NT2/D1 (cell line): ENCODE measurements around the gene SLC25A13.

Experiments
- DNase-seq: peaks from one replicate; pipeline ENCODE4 v3.0.0-alpha.2; 2011; ENCODE audit warnings: low read depth, low spot score
- H3K27me3 ChIP-seq: 2 replicates; pipeline ENCODE4 v1.6.0; 2011; ENCODE audit warnings: mild to moderate bottlenecking; ENCODE audit not compliant: insufficient read length, insufficient read depth
- H3K36me3 ChIP-seq: 2 replicates; pipeline ENCODE4 v1.6.1; 2011; ENCODE audit warnings: mild to moderate bottlenecking, low read length, mixed read lengths; ENCODE audit not compliant: insufficient read depth, insufficient read length
- H3K4me1 ChIP-seq: 2 replicates; pipeline ENCODE4 v1.5.1; 2011; ENCODE audit not compliant: insufficient read depth, insufficient read length
- H3K4me3 ChIP-seq: 2 replicates; pipeline ENCODE4 v1.5.1; 2011; ENCODE audit warnings: low read depth; ENCODE audit not compliant: insufficient read length
- H3K9ac ChIP-seq: 2 replicates; pipeline ENCODE4 v1.6.0; 2011; ENCODE audit warnings: low read depth; ENCODE audit not compliant: insufficient read length
- H3K9me3 ChIP-seq: 2 replicates; pipeline ENCODE4 v1.5.1; 2011; ENCODE audit warnings: mild to moderate bottlenecking, low read length; ENCODE audit not compliant: insufficient read depth
- SUZ12 ChIP-seq: IDR thresholded peaks from 2 replicates; pipeline ENCODE4 v1.6.1; 2011; ENCODE audit not compliant: insufficient read length, insufficient read depth; ENCODE audit errors: extremely low read depth
- YY1 ChIP-seq: IDR thresholded peaks from 2 replicates; pipeline ENCODE4 v1.6.1; 2011; ENCODE audit not compliant: insufficient read length, insufficient read depth
- ZNF274 ChIP-seq: IDR thresholded peaks from 2 replicates; pipeline ENCODE4 v1.6.1; 2011; ENCODE audit warnings: mild to moderate bottlenecking, low read depth, low read length

SLC25A13 gene

GRCh38 chr7:96349572-96349971 lies 27.7 kb upstream of the SLC25A13 start:
- no peaks in the 10 kb centered on the region for H3K9me3 ChIP-seq
- no peak for TF ChIP-seq ZNF274
- no peak for TF ChIP-seq SUZ12
- no peak for TF ChIP-seq YY1
- no peaks in the 10 kb centered on the region for H3K27me3 ChIP-seq
- H3K4me1 ChIP-seq = no peaks in the 10 kb centered on the region
- no peak for DNase-seq
- no peaks in the 10 kb centered on the region for H3K36me3 ChIP-seq
- H3K9ac ChIP-seq = no peak overlapping the region
- no peak overlapping the region for H3K4me3 ChIP-seq

- DNase-seq = no peak
- Histone ChIP-seq H3K9ac (no peak overlapping the region), H3K36me3 (no peaks in the 10 kb centered on the region), H3K9me3 (no peaks in the 10 kb centered on the region), H3K4me1 (no peaks in the 10 kb centered on the region), H3K4me3 (no peak overlapping the region), H3K27me3 (no peaks in the 10 kb centered on the region)
- TF ChIP-seq SUZ12 = no peak
- TF ChIP-seq YY1 = no peak
- no peak for TF ChIP-seq ZNF274
Observed at GRCh38 chr7:96347471-96347870, 25.6 kb upstream of the SLC25A13 start.

GRCh38 chr7:96346293-96346953 lies 24.5 kb upstream of the SLC25A13 start:
- no peak for TF ChIP-seq YY1
- TF ChIP-seq ZNF274 = no peak
- no peak for TF ChIP-seq SUZ12

DNA sequence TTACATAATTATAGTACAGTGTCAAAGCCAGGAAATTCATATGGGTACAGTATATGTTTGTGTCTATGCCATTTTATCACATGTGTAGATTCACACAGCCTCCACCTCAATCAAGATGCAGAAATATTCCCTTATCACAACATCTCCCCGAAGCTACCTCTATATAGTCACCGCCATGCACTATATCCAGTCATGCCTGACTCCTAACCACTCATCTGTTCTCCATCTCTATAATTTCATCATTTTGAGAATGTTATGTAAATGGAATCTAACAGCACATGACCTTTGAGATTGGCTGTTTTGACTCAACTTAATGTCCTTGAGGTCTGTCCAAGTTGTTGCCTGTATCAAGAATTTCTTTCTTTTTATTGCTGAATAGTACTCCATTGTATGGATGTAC lies 22.3 kb upstream of the SLC25A13 start:
- Histone ChIP-seq H3K4me3 (no peak overlapping the region), H3K27me3 (no peaks in the 10 kb centered on the region), H3K36me3 (no peaks in the 10 kb centered on the region), H3K9ac (no peak overlapping the region), H3K4me1 (no peaks in the 10 kb centered on the region), H3K9me3 (no peaks in the 10 kb centered on the region)
- TF ChIP-seq ZNF274 (no peak), YY1 (no peak), SUZ12 (no peak)
- DNase-seq = no peak

More at GRCh38 chr7:96346293-96346953, 24.5 kb upstream of the SLC25A13 start:
- no peaks in the 10 kb centered on the region for H3K27me3 ChIP-seq
- no peak overlapping the region for H3K4me3 ChIP-seq
- H3K36me3 ChIP-seq = no peaks in the 10 kb centered on the region
- no peaks in the 10 kb centered on the region for H3K9me3 ChIP-seq
- no peak overlapping the region for H3K9ac ChIP-seq
- no peaks in the 10 kb centered on the region for H3K4me1 ChIP-seq
- DNase-seq = no peak

DNA sequence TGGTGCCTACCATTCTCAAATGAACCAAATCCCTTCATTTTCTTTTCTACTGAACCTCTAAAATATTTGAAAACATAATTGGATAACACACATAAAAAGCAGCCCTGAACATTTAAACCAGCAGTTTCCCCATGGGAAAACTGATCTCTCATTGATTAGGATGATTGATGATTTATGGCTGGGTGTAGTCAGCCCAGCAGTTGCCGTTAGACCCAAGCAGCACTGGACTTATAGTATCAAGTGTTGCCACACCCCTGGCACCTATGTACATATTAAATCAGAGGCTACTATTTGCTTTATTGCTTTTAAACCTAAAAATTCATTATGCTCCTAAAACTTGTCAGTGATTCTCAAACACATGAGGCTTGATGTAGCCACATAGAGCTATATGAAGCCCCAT lies 20.2 kb upstream of the SLC25A13 start:
- Histone ChIP-seq H3K4me1 (no peaks in the 10 kb centered on the region), H3K9ac (no peak overlapping the region), H3K9me3 (no peaks in the 10 kb centered on the region), H3K27me3 (no peaks in the 10 kb centered on the region), H3K36me3 (no peaks in the 10 kb centered on the region), H3K4me3 (no peak overlapping the region)
- no peak for TF ChIP-seq ZNF274
- no peak for TF ChIP-seq YY1
- TF ChIP-seq SUZ12 = no peak
- DNase-seq = no peak

DNA sequence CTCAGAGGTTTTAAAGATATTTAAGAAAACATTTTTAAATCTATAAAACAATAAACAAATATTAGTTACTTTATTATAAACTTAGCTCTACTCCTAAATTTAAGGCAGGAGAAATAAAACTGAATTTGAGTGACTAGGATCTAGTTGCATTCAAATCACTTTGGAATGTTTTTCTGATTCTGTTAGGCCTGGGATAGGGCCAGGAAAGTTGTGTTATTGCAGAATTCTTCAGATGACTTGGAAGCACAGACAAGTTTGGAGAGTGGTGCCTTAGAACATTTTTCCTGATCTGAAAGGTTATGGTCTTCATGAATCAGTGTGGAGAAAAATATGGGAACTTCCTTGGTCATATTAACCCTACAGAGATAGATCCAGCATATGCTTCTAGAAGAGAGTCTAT lies 15.6 kb upstream of the SLC25A13 start:
- TF ChIP-seq ZNF274 (no peak), YY1 (no peak)
- H3K9me3 ChIP-seq = no peaks in the 10 kb centered on the region
- no peak for DNase-seq
- no peaks in the 10 kb centered on the region for H3K36me3 ChIP-seq
- H3K27me3 ChIP-seq = no peaks in the 10 kb centered on the region
- H3K4me3 ChIP-seq = no peak overlapping the region
- H3K9ac ChIP-seq = no peak overlapping the region
- no peaks in the 10 kb centered on the region for H3K4me1 ChIP-seq

DNA sequence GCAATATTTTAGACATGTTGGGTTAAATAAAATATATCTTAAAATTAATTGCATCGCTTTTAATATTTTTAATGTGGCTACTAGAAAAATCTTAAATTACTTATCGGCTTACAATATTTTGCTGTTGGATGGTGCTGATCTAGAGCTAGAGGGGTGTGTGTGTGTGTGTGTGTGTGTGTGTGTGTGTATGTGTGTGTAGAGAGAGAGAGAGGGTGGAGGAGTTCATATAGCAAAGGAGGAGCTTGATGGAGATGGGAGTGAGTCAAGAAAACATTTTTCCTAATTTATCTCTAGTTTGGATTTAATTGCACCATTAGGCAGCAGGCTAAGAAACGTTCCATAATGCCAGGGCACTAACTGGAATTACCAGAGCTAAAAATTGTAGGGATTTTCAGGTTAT lies 10.4 kb upstream of the SLC25A13 start:
- no peaks in the 10 kb centered on the region for H3K9me3 ChIP-seq
- H3K27me3 ChIP-seq = no peaks in the 10 kb centered on the region
- TF ChIP-seq ZNF274 = no peak
- no peak for TF ChIP-seq YY1
- TF ChIP-seq SUZ12 = no peak
- H3K4me1 ChIP-seq = no peaks in the 10 kb centered on the region
- H3K9ac ChIP-seq = no peak overlapping the region
- no peak overlapping the region for H3K4me3 ChIP-seq
- no peaks in the 10 kb centered on the region for H3K36me3 ChIP-seq
- no peak for DNase-seq

DNA sequence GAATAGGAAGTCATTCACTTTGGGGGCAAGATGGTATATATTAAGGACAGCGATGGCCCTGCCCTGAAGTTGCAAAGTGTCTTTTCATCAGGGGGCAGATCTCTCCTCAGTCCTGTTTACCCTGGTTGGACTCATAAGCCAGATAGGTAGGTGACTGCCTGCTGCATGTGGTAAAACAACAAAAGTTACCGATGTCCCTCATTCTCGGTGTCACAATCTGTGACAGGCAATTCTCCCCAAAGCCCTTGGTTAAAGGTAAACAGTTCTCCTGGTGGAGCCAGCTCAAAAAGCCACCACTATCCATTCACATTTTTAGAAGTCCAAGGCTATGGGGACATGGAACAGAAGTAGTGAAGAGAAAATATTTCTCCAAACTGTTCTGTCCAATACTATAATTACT lies 9.9 kb upstream of the SLC25A13 start:
- DNase-seq = no peak
- H3K4me3 ChIP-seq = no peak overlapping the region
- no peak overlapping the region for H3K9ac ChIP-seq
- no peaks in the 10 kb centered on the region for H3K9me3 ChIP-seq
- no peaks in the 10 kb centered on the region for H3K36me3 ChIP-seq
- H3K4me1 ChIP-seq = no peaks in the 10 kb centered on the region
- no peaks in the 10 kb centered on the region for H3K27me3 ChIP-seq
- TF ChIP-seq SUZ12 (no peak), YY1 (no peak), ZNF274 (no peak)
